SK-N-SH (cell line): ENCODE data around the gene TOM1L2. TPM values are rescaled to one million over a fixed set of nuclear protein-coding genes. Genes with fewer than 3 reads are reported as not detected.

Experiments used
- CTCF ChIA-PET: fragments of 300-600, 350-600 bp; formaldehyde crosslinking; extraction: SDS; loops from one replicate; lab custom pipeline; 2021; lab: Yijun Ruan, JAX
- POLR2A ChIA-PET: fragments of 350-600 bp; sonication (Branson Sonifier 250); formaldehyde crosslinking; extraction: SDS; loops from one replicate; lab custom pipeline; 2020; ENCODE audit warnings: antibody characterized with exemption, inconsistent platforms; lab: Yijun Ruan, JAX
- DNase-seq: peaks from one replicate; pipeline ENCODE4 v3.0.0; 2012
- H2AFZ ChIP-seq: fragments of 200-600 bp; sonication (generic); 2 replicates; pipeline ENCODE4 v1.8.1; 2016; ENCODE audit warnings: antibody characterized with exemption, mild to moderate bottlenecking, low read depth
- H3F3A ChIP-seq: fragments of 200-600 bp; sonication (generic); replicated peaks from 2 replicates; pipeline ENCODE3; 2016; ENCODE audit warnings: antibody characterized with exemption, mild to moderate bottlenecking; ENCODE audit not compliant: insufficient read depth
- H3K27ac ChIP-seq, 2 experiments: fragments of 200-500 bp in 1 of 2; fragments of 200-600 bp in 1 of 2; sonication (Bioruptor generic) in 1 of 2; sonication (generic), shearing (Covaris generic) in 1 of 2; 2 replicates each; pipeline versions ENCODE4 v1.5.1 to v1.6.1; 2014 to 2016; ENCODE audit warnings: low read depth in 2 of 2, inconsistent platforms in 1 of 2, low read length in 1 of 2, mild to moderate bottlenecking in 1 of 2, mixed read lengths in 1 of 2
- H3K27me3 ChIP-seq: fragments of 200-600 bp; sonication (generic), shearing (Covaris generic); 2 replicates; pipeline ENCODE4 v1.6.1; 2016; ENCODE audit warnings: mixed run types; ENCODE audit not compliant: insufficient read depth
- H3K36me3 ChIP-seq, 2 experiments: fragments of 200-500 bp in 1 of 2; fragments of 200-600 bp in 1 of 2; sonication (Bioruptor generic) in 1 of 2; sonication (generic) in 1 of 2; replicated peaks in 1 of 2; 2 replicates each; pipeline versions ENCODE3 to v1.5.1; 2014 to 2016; ENCODE audit warnings: low read length in 1 of 2, mild to moderate bottlenecking in 1 of 2; ENCODE audit not compliant: insufficient read depth in 2 of 2, control insufficient read depth in 1 of 2
- H3K4me1 ChIP-seq, 2 experiments: fragments of 200-500 bp in 1 of 2; fragments of 200-600 bp in 1 of 2; sonication (Bioruptor generic) in 1 of 2; sonication (generic), shearing (Covaris generic) in 1 of 2; 2 replicates each; pipeline versions ENCODE4 v1.5.1 to v1.6.1; 2014 to 2016; ENCODE audit warnings: low read depth in 1 of 2, low read length in 1 of 2, mixed run types in 1 of 2; ENCODE audit not compliant: insufficient read depth in 2 of 2, control insufficient read depth in 1 of 2
- H3K4me2 ChIP-seq: fragments of 200-600 bp; sonication (generic), shearing (Covaris generic); 2 replicates; pipeline ENCODE4 v1.6.1; 2017; ENCODE audit warnings: mixed run types
- H3K4me3 ChIP-seq, 2 experiments: fragments of 200-500 bp in 1 of 2; fragments of 200-600 bp in 1 of 2; sonication (Bioruptor generic) in 1 of 2; sonication (generic), shearing (Covaris generic) in 1 of 2; 2 replicates each; pipeline versions ENCODE4 v1.5.1 to v1.8.1; 2014 to 2016; ENCODE audit warnings: low read depth in 2 of 2, inconsistent platforms in 1 of 2, low read length in 1 of 2, mild to moderate bottlenecking in 1 of 2, mixed read lengths in 1 of 2, moderate library complexity in 1 of 2
- H3K79me2 ChIP-seq: fragments of 200-600 bp; sonication (generic); 2 replicates; pipeline ENCODE4 v1.8.1; 2017; ENCODE audit warnings: mild to moderate bottlenecking; ENCODE audit not compliant: insufficient read depth
- H3K9ac ChIP-seq: fragments of 200-600 bp; sonication (generic); 2 replicates; pipeline ENCODE4 v1.6.1; 2017; ENCODE audit warnings: mixed run types
- H3K9me2 ChIP-seq: fragments of 200-600 bp; sonication (generic); 2 replicates; pipeline ENCODE4 v1.6.1; 2017; ENCODE audit warnings: mixed run types
- H3K9me3 ChIP-seq: fragments of 200-600 bp; sonication (generic); 2 replicates; pipeline ENCODE4 v1.6.1; 2017; ENCODE audit warnings: mixed run types, mild to moderate bottlenecking, moderate library complexity
- H4K20me1 ChIP-seq: fragments of 200-600 bp; sonication (generic); 2 replicates; pipeline ENCODE4 v1.6.1; 2017; ENCODE audit warnings: mild to moderate bottlenecking, mixed run types; ENCODE audit not compliant: insufficient read depth
- CHD2 ChIP-seq: fragments of 150-350 bp; IDR thresholded peaks from 2 replicates; pipeline ENCODE4 v1.6.1; 2018; ENCODE audit warnings: low read length; ENCODE audit not compliant: partially characterized antibody
- CTCF ChIP-seq: fragments of 200-600 bp; sonication (generic); IDR thresholded peaks from 2 replicates; pipeline ENCODE4 v1.6.1; 2017; ENCODE audit warnings: antibody characterized with exemption, mild to moderate bottlenecking, moderate library complexity
- ELF1 ChIP-seq: IDR thresholded peaks from 2 replicates; pipeline ENCODE4 v1.4.0; 2012
- FOSL2 ChIP-seq: IDR thresholded peaks from 2 replicates; pipeline ENCODE4 v1.4.0; 2012; ENCODE audit warnings: low read depth, mild to moderate bottlenecking, moderate library complexity, borderline replicate concordance
- GABPA ChIP-seq: IDR thresholded peaks from 2 replicates; pipeline ENCODE4 v1.4.0; 2012; ENCODE audit warnings: low read depth, mild to moderate bottlenecking
- GATA2 ChIP-seq: sonication (generic); formaldehyde crosslinking; IDR thresholded peaks from 2 replicates; pipeline ENCODE4 v1.5.0; 2020; ENCODE audit warnings: mild to moderate bottlenecking, missing genetic modification reagents
- JUND ChIP-seq: IDR thresholded peaks from 2 replicates; pipeline ENCODE4 v1.4.0; 2012
- NFIC ChIP-seq: IDR thresholded peaks from 2 replicates; pipeline ENCODE4 v1.4.0; 2012; ENCODE audit warnings: borderline replicate concordance
- NRF1 ChIP-seq: IDR thresholded peaks from 2 replicates; pipeline ENCODE4 v1.6.1; 2012; ENCODE audit warnings: low read depth, mild to moderate bottlenecking, low read length
- PBX3 ChIP-seq: IDR thresholded peaks from 2 replicates; pipeline ENCODE4; 2012
- POLR2AphosphoS5 ChIP-seq: IDR thresholded peaks from 2 replicates; pipeline ENCODE4 v1.6.1; 2012; ENCODE audit warnings: low read depth, low read length
- RAD21 ChIP-seq: IDR thresholded peaks from 2 replicates; pipeline ENCODE4 v1.6.1; 2012; ENCODE audit warnings: mild to moderate bottlenecking, low read length
- RCOR1 ChIP-seq: fragments of 150-350 bp; IDR thresholded peaks from 2 replicates; pipeline ENCODE4 v1.6.1; 2017; ENCODE audit warnings: antibody characterized with exemption, low read length
- REST ChIP-seq: IDR thresholded peaks from 2 replicates; pipeline ENCODE4 v1.6.1; 2012; ENCODE audit warnings: mild to moderate bottlenecking, low read depth, low read length, moderate library complexity
- RFX5 ChIP-seq: IDR thresholded peaks from 2 replicates; pipeline ENCODE4 v1.6.1; 2012; ENCODE audit warnings: mild to moderate bottlenecking, improper control_type of control experiment, low read length
- RXRA ChIP-seq: IDR thresholded peaks from 2 replicates; pipeline ENCODE4 v1.4.0; 2012; ENCODE audit warnings: low read depth, mild to moderate bottlenecking, borderline replicate concordance
- SIN3A ChIP-seq: IDR thresholded peaks from 2 replicates; pipeline ENCODE4 v1.6.1; 2012; ENCODE audit warnings: low read depth, mild to moderate bottlenecking, low read length, moderate library complexity, borderline replicate concordance
- SMC3 ChIP-seq: IDR thresholded peaks from 2 replicates; pipeline ENCODE4 v1.6.1; 2012; ENCODE audit warnings: low read depth, low read length, improper control_type of control experiment
- TCF12 ChIP-seq: IDR thresholded peaks from 2 replicates; pipeline ENCODE4 v1.4.0; 2012
- YY1 ChIP-seq: IDR thresholded peaks from 2 replicates; pipeline ENCODE4 v1.4.0; 2012; ENCODE audit warnings: low read depth, mild to moderate bottlenecking
- WGBS: methylation state at CpG from one replicate; pipeline ENCODE4 v1.1.6; 2017; ENCODE audit warnings: low lambda C conversion rate; 5-methylcytosine and 5-hydroxymethylcytosine counted together
- polyA plus RNA-seq, 3 experiments: library from polyadenylated mRNA; depleted of rRNA; stranded (reverse); fragments of >200 nt; gene quantifications; 2 replicates each; pipeline ENCODE4 v1.2.3, GENCODE V29; 2012
- TF ChIP-seq, protein P1 (sequence below): IDR thresholded peaks from 2 replicates; pipeline ENCODE4 v1.4.0; 2012; ENCODE audit warnings: low read depth, borderline replicate concordance
- TF ChIP-seq, protein P2 (sequence below): fragments of 150-350 bp; IDR thresholded peaks from 2 replicates; pipeline ENCODE4 v1.6.1; 2016; ENCODE audit warnings: mild to moderate bottlenecking, low read depth, low read length
- TF ChIP-seq, protein P3 (sequence below): IDR thresholded peaks from 2 replicates; pipeline ENCODE4 v1.4.0; 2012; ENCODE audit warnings: low read depth

TOM1L2 gene
- polyA plus RNA-seq, 1 of the 3 experiments (the other 2 are of a cell fraction): 85.4 TPM

GRCh38 chr17:17831208-17832031 is 140.8 kb downstream of the TOM1L2 start:
- peaks cover 0 to 68% of the 10 kb centered on the region in 2 experiments; a peak in 1 of 4 replicates for H3K4me1 ChIP-seq
- no peaks in the 10 kb centered on the region for H3K36me3 ChIP-seq
- ChIA-PET POLR2A (interaction anchor here (0.7 to 2.0 kb wide), 5 partner anchors 10 to 46 kb away, joined by 3 to 8 read pairs (median 4); no protein-coding TSS in a partner anchor), CTCF (interaction anchor here (0.6 to 5.2 kb wide), 12 partner anchors 15 to 151 kb away, joined by 3 to 32 read pairs (median 3); no protein-coding TSS in a partner anchor)
- H3K27ac ChIP-seq: peak overlapping the region in 1 of 2 experiments; percentile 97; a peak in 2 of 4 replicates
- peak; percentile 86 for DNase-seq
- H3F3A ChIP-seq: no peaks in the 10 kb centered on the region
- H3K79me2 ChIP-seq: peaks cover 6% of the 10 kb centered on the region; the same call in 1 of the 2 replicates
- H3K9me2 ChIP-seq: no peaks in the 10 kb centered on the region
- no peak overlapping the region for H2AFZ ChIP-seq
- no peaks in the 10 kb centered on the region for H3K9me3 ChIP-seq
- WGBS: 65% methylated on average over 11 of the region's 12 CpGs
- no peak overlapping the region for H3K4me3 ChIP-seq
- no peaks in the 10 kb centered on the region for H3K27me3 ChIP-seq
- no peak overlapping the region for H3K9ac ChIP-seq
- no peaks in the 10 kb centered on the region for H4K20me1 ChIP-seq
- no peak overlapping the region for H3K4me2 ChIP-seq
- TF ChIP-seq RCOR1 (peak; percentile 95), FOSL2 (no peak), YY1 (no peak), GABPA (no peak), REST (no peak), PBX3 (no peak), ELF1 (no peak), CHD2 (peak; percentile 89), RAD21 (peak; percentile 23; the same call in 1 of the 2 replicates), NFIC (no peak), RXRA (no peak), TCF12 (peak; percentile 35), JUND (no peak), CTCF (no peak), POLR2AphosphoS5 (no peak), RFX5 (no peak), GATA2 (CRISPR knock-in tag) (peak; percentile 42; the same call in 1 of the 2 replicates), NRF1 (no peak), SMC3 (no peak; the same call in 1 of the 2 replicates), SIN3A (no peak)
- TF ChIP-seq, protein P1, sequence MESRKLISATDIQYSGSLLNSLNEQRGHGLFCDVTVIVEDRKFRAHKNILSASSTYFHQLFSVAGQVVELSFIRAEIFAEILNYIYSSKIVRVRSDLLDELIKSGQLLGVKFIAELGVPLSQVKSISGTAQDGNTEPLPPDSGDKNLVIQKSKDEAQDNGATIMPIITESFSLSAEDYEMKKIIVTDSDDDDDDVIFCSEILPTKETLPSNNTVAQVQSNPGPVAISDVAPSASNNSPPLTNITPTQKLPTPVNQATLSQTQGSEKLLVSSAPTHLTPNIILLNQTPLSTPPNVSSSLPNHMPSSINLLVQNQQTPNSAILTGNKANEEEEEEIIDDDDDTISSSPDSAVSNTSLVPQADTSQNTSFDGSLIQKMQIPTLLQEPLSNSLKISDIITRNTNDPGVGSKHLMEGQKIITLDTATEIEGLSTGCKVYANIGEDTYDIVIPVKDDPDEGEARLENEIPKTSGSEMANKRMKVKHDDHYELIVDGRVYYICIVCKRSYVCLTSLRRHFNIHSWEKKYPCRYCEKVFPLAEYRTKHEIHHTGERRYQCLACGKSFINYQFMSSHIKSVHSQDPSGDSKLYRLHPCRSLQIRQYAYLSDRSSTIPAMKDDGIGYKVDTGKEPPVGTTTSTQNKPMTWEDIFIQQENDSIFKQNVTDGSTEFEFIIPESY: no peak
- TF ChIP-seq, protein P2, sequence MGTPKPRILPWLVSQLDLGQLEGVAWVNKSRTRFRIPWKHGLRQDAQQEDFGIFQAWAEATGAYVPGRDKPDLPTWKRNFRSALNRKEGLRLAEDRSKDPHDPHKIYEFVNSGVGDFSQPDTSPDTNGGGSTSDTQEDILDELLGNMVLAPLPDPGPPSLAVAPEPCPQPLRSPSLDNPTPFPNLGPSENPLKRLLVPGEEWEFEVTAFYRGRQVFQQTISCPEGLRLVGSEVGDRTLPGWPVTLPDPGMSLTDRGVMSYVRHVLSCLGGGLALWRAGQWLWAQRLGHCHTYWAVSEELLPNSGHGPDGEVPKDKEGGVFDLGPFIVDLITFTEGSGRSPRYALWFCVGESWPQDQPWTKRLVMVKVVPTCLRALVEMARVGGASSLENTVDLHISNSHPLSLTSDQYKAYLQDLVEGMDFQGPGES: no peak
- TF ChIP-seq, protein P3, sequence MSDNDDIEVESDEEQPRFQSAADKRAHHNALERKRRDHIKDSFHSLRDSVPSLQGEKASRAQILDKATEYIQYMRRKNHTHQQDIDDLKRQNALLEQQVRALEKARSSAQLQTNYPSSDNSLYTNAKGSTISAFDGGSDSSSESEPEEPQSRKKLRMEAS: no peak
